Right atrium auricular region (tissue), 2 donors: ENCODE data around the gene MDFI. TPM values are rescaled to one million over a fixed set of nuclear protein-coding genes. Genes with fewer than 3 reads are reported as not detected.

Experiments
- DNase-seq: peaks from one replicate; pipeline ENCODE4 v3.0.0-alpha.2; 2019; ENCODE audit warnings: low spot score
- H3K27ac ChIP-seq, 2 donors: fragments of 200-600 bp; sonication (generic); 1 replicate in 1 of 2; 2 replicates in 1 of 2; pipeline ENCODE4 v1.5.1; 2016 to 2019
- H3K27me3 ChIP-seq, 2 donors: fragments of 200-600 bp; sonication (generic); one replicate each; pipeline versions ENCODE4 v1.5.1 to v1.6.0; 2017 to 2019
- H3K36me3 ChIP-seq: fragments of 200-600 bp; sonication (generic); one replicate; pipeline ENCODE4 v1.5.1; 2016
- H3K4me1 ChIP-seq, 2 donors: fragments of 200-600 bp; sonication (generic); one replicate each; pipeline versions ENCODE4 v1.5.1 to v1.6.0; 2017 to 2019
- H3K4me3 ChIP-seq, 2 donors: fragments of 200-600 bp; sonication (generic); 1 replicate in 1 of 2; 2 replicates in 1 of 2; pipeline ENCODE4 v1.5.1; 2017 to 2019; ENCODE audit warnings: mild to moderate bottlenecking in 1 of 2, moderate library complexity in 1 of 2
- H3K9me3 ChIP-seq, 2 donors: fragments of 200-600 bp; sonication (generic); one replicate each; pipeline ENCODE4 v1.5.1; 2019
- total RNA-seq, 2 donors: library from RNA; depleted of rRNA; stranded (reverse); fragments of >200 nt; gene quantifications; one replicate each; pipeline ENCODE4 v1.1.0, GENCODE V29; 2016
- TF ChIP-seq, protein P1 (sequence below), 2 donors: fragments of 200-600 bp; sonication (generic); IDR thresholded peaks; one replicate each; pipeline ENCODE4 v1.5.1; 2019; ENCODE audit warnings: antibody characterized with exemption in 2 of 2

Gene MDFI
- total RNA-seq, 2 donors from 2014 or later = 1.5 to 12.3 TPM

DNA sequence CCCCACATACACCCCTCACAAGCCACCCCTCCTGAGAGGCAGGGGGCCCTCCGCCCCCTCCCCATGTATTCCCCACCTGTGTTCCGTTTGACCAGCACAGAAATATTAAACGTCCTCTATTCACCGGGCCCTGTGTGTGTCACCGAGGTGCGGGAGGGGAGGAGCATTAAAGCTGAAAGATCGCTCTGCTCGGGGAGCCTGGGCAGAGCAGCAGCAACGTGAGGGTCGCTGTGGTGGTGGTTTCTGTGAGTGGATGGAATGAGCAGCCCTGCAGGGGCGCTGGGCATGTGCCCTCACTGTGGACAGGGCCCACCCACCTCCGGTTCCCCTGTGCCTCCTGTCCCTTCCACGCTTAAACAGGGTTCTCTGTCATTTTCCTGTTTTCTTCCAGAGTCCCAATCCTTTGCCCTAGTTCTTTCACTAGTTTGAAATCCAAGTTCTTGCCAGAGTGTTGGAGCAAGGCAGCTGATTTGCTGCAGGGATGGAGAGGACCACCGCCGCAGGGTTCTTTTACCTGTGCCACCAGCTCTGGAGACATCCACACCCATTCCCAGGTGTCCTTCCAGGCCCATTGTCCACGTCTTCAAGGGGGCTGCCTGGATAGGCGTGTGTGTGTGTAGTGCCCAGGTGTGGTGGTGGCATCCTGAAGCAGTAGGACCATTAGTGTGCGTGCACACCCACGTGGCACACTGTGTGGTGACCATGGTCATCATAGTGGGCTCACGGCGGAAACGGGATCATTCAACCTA is 37.6 kb upstream of the MDFI start:
- Histone ChIP-seq H3K4me1 (peaks cover 0 to 8% of the 10 kb centered on the region in 2 donors), H3K27ac (no peak overlapping the region), H3K9me3 (no peaks in the 10 kb centered on the region), H3K36me3 (peaks cover 29% of the 10 kb centered on the region), H3K4me3 (no peak overlapping the region), H3K27me3 (no peaks in the 10 kb centered on the region)
- DNase-seq = no peak
- TF ChIP-seq, protein P1, sequence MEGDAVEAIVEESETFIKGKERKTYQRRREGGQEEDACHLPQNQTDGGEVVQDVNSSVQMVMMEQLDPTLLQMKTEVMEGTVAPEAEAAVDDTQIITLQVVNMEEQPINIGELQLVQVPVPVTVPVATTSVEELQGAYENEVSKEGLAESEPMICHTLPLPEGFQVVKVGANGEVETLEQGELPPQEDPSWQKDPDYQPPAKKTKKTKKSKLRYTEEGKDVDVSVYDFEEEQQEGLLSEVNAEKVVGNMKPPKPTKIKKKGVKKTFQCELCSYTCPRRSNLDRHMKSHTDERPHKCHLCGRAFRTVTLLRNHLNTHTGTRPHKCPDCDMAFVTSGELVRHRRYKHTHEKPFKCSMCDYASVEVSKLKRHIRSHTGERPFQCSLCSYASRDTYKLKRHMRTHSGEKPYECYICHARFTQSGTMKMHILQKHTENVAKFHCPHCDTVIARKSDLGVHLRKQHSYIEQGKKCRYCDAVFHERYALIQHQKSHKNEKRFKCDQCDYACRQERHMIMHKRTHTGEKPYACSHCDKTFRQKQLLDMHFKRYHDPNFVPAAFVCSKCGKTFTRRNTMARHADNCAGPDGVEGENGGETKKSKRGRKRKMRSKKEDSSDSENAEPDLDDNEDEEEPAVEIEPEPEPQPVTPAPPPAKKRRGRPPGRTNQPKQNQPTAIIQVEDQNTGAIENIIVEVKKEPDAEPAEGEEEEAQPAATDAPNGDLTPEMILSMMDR (IDR thresholded peaks at IDR 0.05) = no peak

DNA sequence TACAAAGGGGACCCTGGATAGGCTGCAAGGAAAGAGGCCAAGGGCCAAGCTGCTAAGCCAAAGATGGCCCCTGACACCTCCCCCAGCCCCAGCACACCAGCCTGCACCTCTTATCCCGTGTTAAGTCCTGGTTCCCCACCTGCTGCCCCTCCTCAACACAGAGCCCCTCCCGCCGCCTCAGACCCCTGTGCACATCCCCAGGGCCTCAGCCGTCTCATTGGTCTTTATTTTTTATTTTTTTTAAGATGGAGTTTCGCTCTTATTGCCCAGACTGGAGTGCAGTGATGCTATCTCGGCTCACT is 37.1 kb upstream of the MDFI start:
- Histone ChIP-seq H3K27me3 (no peaks in the 10 kb centered on the region), H3K9me3 (no peaks in the 10 kb centered on the region), H3K36me3 (peaks cover 27% of the 10 kb centered on the region), H3K4me1 (peaks cover 0 to 8% of the 10 kb centered on the region in 2 donors), H3K27ac (no peak overlapping the region), H3K4me3 (no peak overlapping the region)
- no peak for DNase-seq
- TF ChIP-seq, protein P1 (IDR thresholded peaks at IDR 0.05) = no peak

DNA sequence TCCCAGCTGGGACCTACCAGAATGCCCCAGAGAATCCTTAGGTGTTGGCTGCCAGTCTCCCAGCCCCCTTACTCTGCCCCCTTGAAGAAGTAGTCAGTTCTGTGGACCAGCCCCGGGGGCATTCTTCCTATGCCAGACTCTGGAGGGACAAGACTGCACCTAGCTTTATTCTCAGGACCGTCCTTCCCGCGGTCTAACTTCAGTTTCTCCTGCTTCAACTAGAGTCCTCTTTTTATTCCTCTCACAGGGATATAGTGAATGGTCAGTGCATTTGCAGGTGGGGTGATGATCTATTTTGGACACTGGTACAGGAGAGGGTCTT is 35.9 kb upstream of the MDFI start:
- peaks cover 15% of the 10 kb centered on the region for H3K36me3 ChIP-seq
- no peak for DNase-seq
- H3K4me1 ChIP-seq = peaks cover 0 to 8% of the 10 kb centered on the region in 2 donors
- no peak overlapping the region for H3K27ac ChIP-seq
- no peaks in the 10 kb centered on the region for H3K27me3 ChIP-seq
- H3K4me3 ChIP-seq = no peak overlapping the region
- no peaks in the 10 kb centered on the region for H3K9me3 ChIP-seq
- TF ChIP-seq, protein P1 (IDR thresholded peaks at IDR 0.05) = no peak

DNA sequence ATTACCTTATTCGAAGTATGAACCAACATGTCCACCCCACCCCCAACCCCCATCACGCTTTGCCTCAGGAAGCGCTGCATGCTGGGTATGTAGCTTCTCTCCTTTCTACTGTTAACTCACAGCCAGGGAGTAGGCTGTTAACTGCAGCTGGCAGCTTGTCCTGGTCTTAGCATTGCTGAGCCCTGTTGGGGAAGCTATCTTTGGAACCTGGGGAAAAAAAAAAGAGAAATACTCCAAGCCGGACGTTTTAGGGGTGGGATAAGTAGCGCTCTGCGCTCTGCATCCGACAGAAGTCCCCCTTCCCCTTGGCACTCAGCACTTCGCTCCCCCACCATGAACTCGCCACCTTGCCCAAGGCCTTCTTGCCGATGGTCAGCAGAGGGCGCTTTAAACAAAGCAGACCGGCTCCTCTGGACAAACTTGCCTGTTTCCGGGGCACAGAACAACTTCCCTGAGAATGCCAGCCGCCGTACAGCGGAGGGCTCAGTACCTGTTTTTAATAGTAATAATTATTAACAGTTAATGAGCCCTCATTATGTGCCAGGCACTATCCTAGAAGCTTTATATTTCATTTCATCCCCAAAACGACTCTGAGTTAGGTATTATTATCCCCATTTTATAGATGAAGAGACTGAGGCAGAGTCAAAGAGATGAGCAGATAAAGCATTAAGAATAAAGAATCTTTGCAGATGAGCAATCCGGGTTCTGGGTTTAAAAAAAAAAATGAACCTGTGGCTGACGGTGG is 35.2 kb upstream of the MDFI start:
- no peaks in the 10 kb centered on the region for H3K27me3 ChIP-seq
- no peak overlapping the region for H3K4me3 ChIP-seq
- H3K9me3 ChIP-seq = no peaks in the 10 kb centered on the region
- H3K36me3 ChIP-seq = peaks cover 11% of the 10 kb centered on the region
- TF ChIP-seq, protein P1 (IDR thresholded peaks at IDR 0.05) = peak; percentile 77 to 94
- DNase-seq = peak; percentile 77
- peaks cover 0 to 8% of the 10 kb centered on the region in 2 donors for H3K4me1 ChIP-seq
- no peak overlapping the region for H3K27ac ChIP-seq

DNA sequence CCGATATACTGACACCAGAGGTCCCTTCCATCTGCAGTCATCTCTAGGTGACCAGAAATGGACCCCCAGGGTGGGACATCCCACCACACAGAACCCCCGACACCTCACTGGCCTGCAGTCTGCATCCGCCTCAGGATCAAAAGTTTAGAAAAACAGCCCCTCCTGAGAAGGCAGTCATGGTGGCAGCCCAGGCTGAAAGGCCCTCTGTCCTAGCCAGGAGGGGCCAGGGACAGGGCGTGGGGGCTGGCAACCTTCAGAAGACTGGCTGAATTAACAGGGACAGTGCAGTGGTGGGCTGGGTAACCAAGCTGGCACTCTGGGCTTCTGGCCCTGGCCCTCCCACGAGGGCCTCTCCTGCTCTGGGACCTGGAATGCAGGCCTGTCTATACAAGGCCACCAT is 34.3 kb upstream of the MDFI start:
- H3K27ac ChIP-seq = no peak overlapping the region
- no peaks in the 10 kb centered on the region for H3K9me3 ChIP-seq
- H3K36me3 ChIP-seq = peaks cover 5% of the 10 kb centered on the region
- peaks cover 0 to 8% of the 10 kb centered on the region in 2 donors for H3K4me1 ChIP-seq
- H3K4me3 ChIP-seq = no peak overlapping the region
- no peak for DNase-seq
- H3K27me3 ChIP-seq = no peaks in the 10 kb centered on the region
- TF ChIP-seq, protein P1 (IDR thresholded peaks at IDR 0.05) = no peak
